ENCODE measurements around the gene PTMS. TPM values are rescaled to one million over a fixed set of nuclear protein-coding genes. Genes with fewer than 3 reads are reported as not detected.

PTMS gene
- total and polyA plus RNA-seq, 2 of the 13 experiments (the other 11 are each of a cell fraction or from before 2014, with no cell fraction given), result 40.5 to 82.4 TPM

- TF ChIP-seq ZBTB8A (CRISPR knock-in tag; IDR thresholded peaks at IDR 0.05; ENCODE audit: borderline replicate concordance, low read depth) (no peak), NPAS2 (CRISPR knock-in tag; IDR thresholded peaks at IDR 0.05; ENCODE audit: borderline replicate concordance) (no peak), SPEN (CRISPR knock-in tag; IDR thresholded peaks at IDR 0.05; ENCODE audit: low read depth) (peak; percentile 80), MAX (IDR thresholded peaks at IDR 0.05) (peak; percentile 90), ZNF260 (CRISPR knock-in tag; IDR thresholded peaks at IDR 0.05; ENCODE audit: borderline replicate concordance, low read depth) (no peak), FOXO4 (CRISPR knock-in tag; conservative IDR thresholded peaks at IDR 0.05) (no peak), GATAD2A (CRISPR knock-in tag; IDR thresholded peaks at IDR 0.05) (peak; percentile 81), GRHL1 (CRISPR knock-in tag; conservative IDR thresholded peaks at IDR 0.05) (no peak), MIER3 (CRISPR knock-in tag; IDR thresholded peaks at IDR 0.05; ENCODE audit: borderline replicate concordance) (peak; percentile 54; the same call in 1 of the 2 replicates)
- TF ChIP-seq, protein P1, sequence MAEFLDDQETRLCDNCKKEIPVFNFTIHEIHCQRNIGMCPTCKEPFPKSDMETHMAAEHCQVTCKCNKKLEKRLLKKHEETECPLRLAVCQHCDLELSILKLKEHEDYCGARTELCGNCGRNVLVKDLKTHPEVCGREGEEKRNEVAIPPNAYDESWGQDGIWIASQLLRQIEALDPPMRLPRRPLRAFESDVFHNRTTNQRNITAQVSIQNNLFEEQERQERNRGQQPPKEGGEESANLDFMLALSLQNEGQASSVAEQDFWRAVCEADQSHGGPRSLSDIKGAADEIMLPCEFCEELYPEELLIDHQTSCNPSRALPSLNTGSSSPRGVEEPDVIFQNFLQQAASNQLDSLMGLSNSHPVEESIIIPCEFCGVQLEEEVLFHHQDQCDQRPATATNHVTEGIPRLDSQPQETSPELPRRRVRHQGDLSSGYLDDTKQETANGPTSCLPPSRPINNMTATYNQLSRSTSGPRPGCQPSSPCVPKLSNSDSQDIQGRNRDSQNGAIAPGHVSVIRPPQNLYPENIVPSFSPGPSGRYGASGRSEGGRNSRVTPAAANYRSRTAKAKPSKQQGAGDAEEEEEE (CRISPR knock-in tag; IDR thresholded peaks at IDR 0.05; ENCODE audit: borderline replicate concordance), result peak; percentile 69; the same call in 1 of the 2 replicates
- TF ChIP-seq, protein P2, sequence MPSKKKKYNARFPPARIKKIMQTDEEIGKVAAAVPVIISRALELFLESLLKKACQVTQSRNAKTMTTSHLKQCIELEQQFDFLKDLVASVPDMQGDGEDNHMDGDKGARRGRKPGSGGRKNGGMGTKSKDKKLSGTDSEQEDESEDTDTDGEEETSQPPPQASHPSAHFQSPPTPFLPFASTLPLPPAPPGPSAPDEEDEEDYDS (CRISPR knock-in tag; IDR thresholded peaks at IDR 0.05), result peak; percentile 68; the same call in 1 of the 2 replicates
- TF ChIP-seq, protein P3, sequence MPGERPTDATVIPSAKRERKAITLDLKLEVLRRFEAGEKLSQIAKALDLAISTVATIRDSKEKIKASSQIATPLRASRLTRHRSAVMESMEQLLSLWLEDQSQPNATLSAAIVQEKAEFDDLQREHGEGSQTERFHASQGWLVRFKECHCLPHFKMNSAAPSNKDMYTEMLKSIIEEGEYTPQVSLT (CRISPR knock-in tag; IDR thresholded peaks at IDR 0.05; ENCODE audit: borderline replicate concordance, low read depth), result no peak
Observed at GRCh38 chr12:6792522-6793201, 26.5 kb downstream of the PTMS start (continued).

All from HepG2 (cell line).